D341Med (cell line): ENCODE measurements around the gene ZMYND19.
"Not testable (repeated sequence)": the region's sequence is repeated elsewhere in the genome, so short reads cannot be mapped to it uniquely, and the experiment has no call there.

Experiments used
- DNase-seq: peaks from one replicate; pipeline ENCODE4 v3.0.0; 2012; ENCODE audit warnings: low spot score

Gene ZMYND19

GRCh38 chr9:137590469-137591383 lies at the start of gene ZMYND19:
Gene ZMYND19 (minus strand): TSS chr9:137590512. CDS start chr9:137590263, 249 bp downstream.
- DNase-seq, result peak; percentile 100

- no peak for DNase-seq
Measured at GRCh38 chr9:137639303-137640051, 49.2 kb upstream of the ZMYND19 start.

GRCh38 chr9:137638680-137639079 lies 48.4 kb upstream of the ZMYND19 start:
- DNase-seq, result no peak

- no peak for DNase-seq
Measured at GRCh38 chr9:137634016-137634415, 43.7 kb upstream of the ZMYND19 start.

- DNase-seq, result no peak
Measured at GRCh38 chr9:137632230-137633161, 42.2 kb upstream of the ZMYND19 start.

GRCh38 chr9:137631345-137632229 lies 41.3 kb upstream of the ZMYND19 start:
- DNase-seq, result no peak

- no peak for DNase-seq
Measured at GRCh38 chr9:137630679-137631078, 40.4 kb upstream of the ZMYND19 start.

- DNase-seq, result no peak
Measured at GRCh38 chr9:137630126-137630525, 39.8 kb upstream of the ZMYND19 start.

GRCh38 chr9:137627406-137627805 lies 37.1 kb upstream of the ZMYND19 start:
- DNase-seq, result not testable (repeated sequence)

- DNase-seq, result no peak
Measured at GRCh38 chr9:137626464-137626863, 36.2 kb upstream of the ZMYND19 start.

GRCh38 chr9:137622211-137622610 lies 31.9 kb upstream of the ZMYND19 start:
- not testable (repeated sequence) for DNase-seq

- no peak for DNase-seq
Measured at GRCh38 chr9:137621131-137621757, 30.9 kb upstream of the ZMYND19 start.

- DNase-seq, result no peak
Measured at GRCh38 chr9:137620581-137620980, 30.3 kb upstream of the ZMYND19 start.

GRCh38 chr9:137620048-137620405 lies 29.7 kb upstream of the ZMYND19 start:
- no peak for DNase-seq

GRCh38 chr9:137619240-137620047 lies 29.1 kb upstream of the ZMYND19 start:
- DNase-seq, result no peak

GRCh38 chr9:137618105-137619067 lies 28.1 kb upstream of the ZMYND19 start, which contains the start of gene EHMT1:
Gene EHMT1 (plus strand): TSS chr9:137619005. CDS start chr9:137619029, 24 bp downstream.
- peak; percentile 100 for DNase-seq

- no peak for DNase-seq
Measured at GRCh38 chr9:137615387-137615871, 25.1 kb upstream of the ZMYND19 start.
